Hepatocyte (in vitro differentiated cells): ENCODE measurements around the gene SLC26A6.

Experiments
- CTCF ChIP-seq: fragments of 200-600 bp; sonication (generic); IDR thresholded peaks from 2 replicates; pipeline ENCODE4 v1.5.1; 2016; ENCODE audit warnings: antibody characterized with exemption, mild to moderate bottlenecking; ENCODE audit not compliant: poor library complexity
- EZH2phosphoT487 ChIP-seq: fragments of 200-600 bp; sonication (generic); IDR thresholded peaks from one replicate; pipeline ENCODE4 v1.6.1; 2018; ENCODE audit warnings: antibody characterized with exemption, mild to moderate bottlenecking, low read depth, moderate library complexity; ENCODE audit not compliant: unreplicated experiment, severe bottlenecking

GRCh38 chr3:48600711-48601621 is 34.3 kb downstream of the SLC26A6 start:
- TF ChIP-seq CTCF (no peak), EZH2phosphoT487 (no peak)
